ENCODE measurements around the gene TMEM186. TPM values are rescaled to one million over a fixed set of nuclear protein-coding genes. Genes with fewer than 3 reads are reported as not detected.
A peak's percentile ranks its signal among the peaks of the same experiment; 100 is the strongest.
"Not testable (repeated sequence)": the region's sequence is repeated elsewhere in the genome, so short reads cannot be mapped to it uniquely, and the experiment has no call there.

The TMEM186 gene
- total RNA-seq (2014; rRNA removed; shearing (Covaris generic)) = 6.3 and 9.6 TPM in 2 replicates

- peak; percentile 98 for DNase-seq (ENCODE audit: low spot score)
These were observed at the start of gene TMEM186, which contains the start of gene PMM2 for GRCh38 chr16:8797364-8798173. Gene TMEM186, minus strand, starts transcription at chr16:8797639. Its CDS starts 25 bp downstream, at chr16:8797614. Gene PMM2, plus strand, starts transcription at chr16:8797839. Its CDS starts 44 bp downstream, at chr16:8797883.

GRCh38 chr16:8847145-8847544 is 49.7 kb upstream of the TMEM186 start:
- no peak for DNase-seq (ENCODE audit: low spot score)

GRCh38 chr16:8846401-8846932 is 49.0 kb upstream of the TMEM186 start:
- DNase-seq (ENCODE audit: low spot score) = no peak

GRCh38 chr16:8845699-8846298 is 48.4 kb upstream of the TMEM186 start:
- DNase-seq (ENCODE audit: low spot score) = no peak

- not testable (repeated sequence) for DNase-seq (ENCODE audit: low spot score)
These were observed 45.9 kb upstream of the TMEM186 start for GRCh38 chr16:8843296-8843695.

DNA sequence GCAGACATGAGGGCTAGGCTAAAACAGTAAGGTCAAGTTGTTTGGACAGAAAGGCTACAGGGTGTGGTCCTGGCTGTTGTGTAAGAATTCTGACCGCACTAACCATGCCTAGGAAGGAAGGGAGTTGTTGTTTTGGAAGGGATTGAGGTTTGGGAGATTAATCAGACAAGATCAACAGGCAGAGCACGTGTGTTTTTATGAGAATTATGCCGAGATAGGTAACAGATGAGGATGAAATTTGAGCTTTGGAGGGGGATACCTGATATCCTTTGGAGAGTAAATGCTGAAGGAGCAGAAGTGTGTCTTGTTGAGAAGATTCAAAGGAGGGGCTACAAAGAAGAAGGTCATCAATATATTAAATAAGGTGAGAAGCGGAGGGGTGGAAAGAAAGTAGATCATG is 44.6 kb upstream of the TMEM186 start:
- DNase-seq (ENCODE audit: low spot score) = not testable (repeated sequence)

- not testable (repeated sequence) for DNase-seq (ENCODE audit: low spot score)
These were observed 40.2 kb upstream of the TMEM186 start for GRCh38 chr16:8837594-8837993.

DNA sequence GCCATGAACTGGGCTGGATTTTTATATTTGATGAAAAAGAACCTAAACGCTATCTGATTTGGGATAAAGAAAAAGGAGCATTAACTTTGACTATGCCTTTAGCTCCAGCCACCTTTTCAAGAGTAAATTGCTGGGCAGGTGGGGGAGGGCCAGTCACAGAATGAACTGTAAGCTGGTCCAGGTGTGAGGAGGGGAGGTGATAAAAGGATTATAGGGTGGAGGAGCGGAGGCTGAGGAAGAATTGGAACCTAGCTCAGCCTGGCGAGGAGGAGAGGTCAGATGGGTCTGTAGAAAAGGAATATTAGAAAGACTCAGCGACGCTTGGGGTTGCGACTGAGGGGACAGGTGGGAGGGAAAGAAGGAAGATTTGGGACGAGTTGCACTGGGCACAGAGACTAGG is 39.4 kb upstream of the TMEM186 start:
- not testable (repeated sequence) for DNase-seq (ENCODE audit: low spot score)

GRCh38 chr16:8832717-8833105 is 35.3 kb upstream of the TMEM186 start:
- no peak for DNase-seq (ENCODE audit: low spot score)

DNA sequence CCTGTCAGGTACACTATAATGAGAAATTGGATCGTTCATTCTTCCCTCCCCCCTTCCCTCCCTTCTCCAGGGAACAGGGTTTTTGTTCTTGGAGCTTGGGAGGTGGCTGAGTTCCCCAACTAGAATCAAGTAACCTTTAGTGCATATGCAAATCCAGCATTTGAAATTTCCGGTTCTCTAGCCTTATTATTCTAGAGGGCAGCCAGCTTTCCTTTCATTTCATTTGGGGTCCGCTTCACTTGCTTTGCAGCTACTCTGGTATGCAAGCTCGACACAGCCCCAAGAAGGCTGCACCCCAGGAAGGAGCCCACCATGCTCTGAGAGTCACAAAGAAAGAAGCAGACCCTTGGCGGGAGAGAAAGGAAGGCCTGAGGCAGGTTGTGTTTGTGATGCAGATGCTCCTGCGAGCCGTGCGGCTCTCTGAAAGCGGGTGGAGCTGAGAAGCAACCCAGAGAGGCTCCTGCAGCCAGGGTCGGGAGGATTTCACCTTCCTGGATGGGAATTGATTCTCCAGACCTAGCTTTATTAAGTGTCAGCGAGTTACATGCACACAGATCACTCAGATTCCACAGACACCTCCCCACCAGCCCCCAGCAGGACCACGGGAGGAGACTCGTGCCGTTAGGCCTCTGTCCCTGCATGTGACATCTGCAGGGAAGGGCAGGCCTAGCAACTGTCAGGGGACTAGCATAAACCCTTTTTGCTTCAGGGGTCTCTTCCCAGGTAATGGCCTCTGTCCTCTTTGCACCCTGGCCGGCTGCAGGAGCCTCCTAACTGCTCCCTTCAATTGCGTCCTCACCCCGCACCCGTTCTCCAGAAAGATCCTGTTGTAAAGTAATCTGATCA is 34.7 kb upstream of the TMEM186 start:
- DNase-seq (ENCODE audit: low spot score) = no peak

- no peak for DNase-seq (ENCODE audit: low spot score)
These were observed 34.0 kb upstream of the TMEM186 start for GRCh38 chr16:8831450-8831849.

DNA sequence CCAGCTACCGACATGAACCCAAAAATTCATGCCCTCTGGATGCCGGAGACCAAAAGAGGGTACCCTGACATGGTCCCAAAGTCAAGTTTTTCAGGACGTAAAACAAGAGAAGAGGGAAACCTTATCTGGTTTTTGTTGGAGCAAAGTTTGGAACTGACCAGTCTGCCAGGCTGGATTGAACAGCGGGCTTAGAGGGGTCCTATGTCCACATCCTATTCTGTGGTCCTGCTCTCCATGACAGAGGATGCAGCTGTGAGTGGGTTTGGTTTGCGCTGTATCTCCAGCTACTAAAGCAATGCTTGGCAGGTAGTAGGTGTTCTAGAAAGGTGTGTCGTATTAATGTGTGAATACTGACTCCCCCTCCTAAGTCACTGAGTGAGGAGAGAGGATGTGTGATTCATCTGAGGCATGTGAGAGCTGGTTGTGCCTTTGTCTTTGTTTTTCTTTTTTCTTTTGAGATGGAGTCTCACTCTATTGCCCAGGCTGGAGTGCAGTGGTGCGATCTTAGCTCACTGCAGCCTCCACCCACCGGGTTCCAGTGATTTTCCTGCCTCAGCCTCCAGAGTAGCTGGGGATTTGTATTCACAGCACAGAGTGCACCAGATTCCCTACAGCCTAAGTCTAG is 31.2 kb upstream of the TMEM186 start:
- DNase-seq (ENCODE audit: low spot score) = no peak

- DNase-seq (ENCODE audit: low spot score) = no peak
These were observed 28.9 kb upstream of the TMEM186 start for GRCh38 chr16:8826278-8826879.

DNA sequence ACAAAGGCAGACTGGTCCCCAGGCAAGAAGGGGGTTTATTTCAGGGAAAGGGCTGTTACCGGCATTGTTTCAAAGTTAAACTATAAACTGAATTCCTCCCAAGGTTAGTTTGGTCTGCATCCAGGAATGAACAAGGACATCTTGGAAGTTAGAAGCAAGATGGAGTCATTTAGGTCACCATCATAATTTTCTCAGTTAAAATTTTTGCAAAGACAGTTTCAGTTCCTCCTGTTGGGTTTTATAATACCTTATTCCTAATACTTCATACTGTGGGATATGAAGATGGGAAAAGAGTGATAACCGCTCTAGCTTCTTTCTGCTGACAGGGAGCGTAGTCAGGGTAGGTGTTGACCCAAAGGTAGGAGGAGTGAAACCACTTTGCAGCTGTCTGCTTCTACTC is 25.0 kb upstream of the TMEM186 start:
- DNase-seq (ENCODE audit: low spot score) = no peak

DNA sequence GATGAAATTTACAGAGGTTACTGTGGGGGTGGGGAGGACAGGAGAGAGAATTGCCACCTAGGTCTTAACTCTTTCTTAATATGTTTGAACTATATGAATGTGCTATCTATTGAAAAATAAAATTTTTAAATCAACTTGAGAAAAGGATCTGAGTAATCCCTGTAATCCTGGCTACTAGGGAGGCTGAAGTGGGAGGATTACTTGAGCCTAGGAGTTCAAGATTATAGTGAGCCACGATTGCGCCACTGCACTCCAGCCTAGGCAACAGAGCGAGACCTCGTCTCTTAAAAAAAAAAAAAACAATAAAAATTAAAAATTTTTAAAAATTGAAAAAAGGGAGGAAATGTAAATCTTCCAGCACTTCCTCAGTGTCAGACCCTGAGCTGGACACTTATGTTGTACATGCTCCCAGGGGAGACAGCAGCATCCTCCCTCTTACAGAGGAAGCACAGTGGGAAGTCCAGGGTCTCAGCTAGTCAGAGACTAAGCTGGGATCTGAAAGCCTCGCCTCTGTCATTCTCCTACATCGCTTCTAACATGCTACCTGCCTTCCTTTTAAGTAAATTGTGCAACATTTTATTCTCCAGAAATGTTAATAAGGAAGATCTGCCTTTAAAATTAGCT is 22.1 kb upstream of the TMEM186 start:
- no peak for DNase-seq (ENCODE audit: low spot score)

DNA sequence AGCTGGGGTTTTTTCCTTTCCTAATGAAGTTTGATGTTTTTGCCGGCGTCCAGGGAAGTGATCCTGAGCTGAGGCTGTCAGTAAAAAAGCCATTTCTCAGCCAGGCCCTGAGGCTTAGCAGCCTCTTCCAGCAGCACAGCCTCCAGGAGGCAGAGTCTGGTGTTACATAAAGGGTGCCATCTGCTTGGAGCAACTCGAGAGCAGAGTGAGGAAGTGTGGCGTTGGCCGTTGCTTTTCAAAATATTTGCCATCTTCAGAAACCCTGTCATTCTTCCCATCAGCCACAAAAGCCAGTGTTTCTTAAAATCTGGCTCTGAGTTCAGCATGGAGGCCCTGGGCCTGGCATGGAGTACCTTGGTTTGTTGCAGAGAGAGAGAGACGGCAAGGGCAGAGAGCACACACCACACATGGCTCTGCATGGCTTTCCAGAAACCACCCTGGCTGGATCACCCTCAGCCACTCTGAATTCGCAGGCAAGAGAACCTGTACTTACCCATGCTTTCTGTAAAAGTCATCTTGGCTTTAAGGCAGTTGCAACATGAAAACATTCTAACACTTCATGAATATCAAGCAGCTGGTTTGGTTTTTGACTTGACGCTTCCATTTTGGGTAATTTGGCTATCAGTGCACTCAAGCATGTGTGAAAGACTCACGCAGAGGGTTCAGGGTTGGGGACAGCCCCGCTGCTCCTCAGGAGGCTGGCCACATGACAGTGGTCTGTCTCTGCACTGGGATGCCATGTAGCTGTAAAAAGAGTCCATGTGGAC is 21.2 kb upstream of the TMEM186 start:
- no peak for DNase-seq (ENCODE audit: low spot score)

DNA sequence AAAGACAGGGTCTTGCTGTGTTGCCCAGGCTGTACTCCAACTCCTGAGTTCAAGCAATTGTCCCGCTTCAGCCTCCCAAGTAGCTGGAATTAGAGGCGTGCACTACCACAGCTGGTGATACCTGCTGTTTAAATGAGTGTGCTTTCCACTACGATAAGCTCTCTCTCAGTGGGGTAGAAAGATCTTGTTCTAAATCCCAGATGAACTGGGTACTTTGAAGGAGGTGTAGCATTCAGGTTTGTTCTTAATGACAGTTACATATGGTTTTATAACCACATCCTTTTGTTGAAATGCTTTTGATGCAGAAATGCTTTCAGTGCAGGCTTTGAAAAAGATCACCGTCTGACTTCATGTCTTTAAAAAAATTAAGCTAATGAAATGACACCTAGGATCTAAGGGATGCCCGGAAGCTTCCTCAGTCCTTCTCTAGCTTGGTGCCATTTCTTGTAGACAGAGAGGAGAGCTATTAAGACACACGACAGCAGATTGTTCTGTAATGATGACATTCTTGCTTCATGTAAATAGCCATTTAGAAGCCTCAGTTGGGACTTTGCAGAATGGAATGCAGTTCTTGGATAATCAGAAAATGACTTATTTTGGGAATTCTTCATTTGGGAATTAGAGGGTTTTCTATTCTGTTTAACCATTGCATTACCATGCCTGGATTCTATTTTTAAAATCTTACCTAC is 19.7 kb upstream of the TMEM186 start:
- no peak for DNase-seq (ENCODE audit: low spot score)

DNA sequence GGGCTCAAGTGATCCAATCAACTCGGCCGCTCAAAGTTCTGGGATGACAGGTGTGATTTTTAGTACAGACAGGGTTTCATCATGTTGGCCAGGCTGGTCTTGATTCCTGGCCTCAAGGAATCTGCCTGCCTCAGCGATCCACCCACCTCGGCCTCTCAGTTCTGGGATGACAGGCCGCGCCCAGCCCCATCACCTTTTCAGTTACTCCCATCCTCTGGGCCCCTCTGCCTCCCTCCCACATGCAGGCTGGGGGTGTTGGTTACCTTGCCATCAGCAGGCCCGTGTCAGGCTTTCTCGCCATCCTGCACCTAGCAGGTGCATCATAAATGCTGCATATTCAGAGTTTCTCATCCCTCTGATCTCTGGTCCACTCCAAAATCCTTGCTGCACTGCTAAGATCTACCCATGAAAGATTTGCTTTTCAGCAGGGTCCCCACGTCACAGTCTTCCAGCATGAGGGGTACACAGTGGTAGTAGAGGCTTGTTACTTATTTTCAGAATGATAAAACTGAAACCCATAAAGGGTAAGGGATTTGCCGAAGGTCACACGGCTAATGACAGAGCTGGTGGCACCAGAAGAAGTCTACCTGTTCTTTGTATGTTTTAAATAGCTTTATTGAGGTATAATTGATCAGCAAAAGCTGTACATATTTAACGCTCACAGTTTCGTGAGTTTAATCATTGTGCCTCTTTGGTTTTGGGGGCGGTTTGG is 16.8 kb upstream of the TMEM186 start:
- no peak for DNase-seq (ENCODE audit: low spot score)

Measured in H4 (cell line).